GM23338 (cell line): ENCODE measurements around the gene RORC. TPM values are rescaled to one million over a fixed set of nuclear protein-coding genes. Genes with fewer than 3 reads are reported as not detected.

Experiments
- ATAC-seq: fragments of 200-7000 bp; cut with Tn5 transposase; 3 replicates; pipeline ENCODE4 v1.9.1; 2020
- DNase-seq: peaks from one replicate; pipeline ENCODE4 v3.0.0-alpha.2; 2015; ENCODE audit warnings: low spot score
- H2AFZ ChIP-seq: fragments of 200-600 bp; sonication (generic); 2 replicates; pipeline ENCODE4 v1.8.0; 2016; ENCODE audit warnings: antibody characterized with exemption, mild to moderate bottlenecking, moderate library complexity
- H3F3A ChIP-seq: fragments of 200-600 bp; sonication (generic); replicated peaks from 2 replicates; pipeline ENCODE4 v1.8.0; 2017; ENCODE audit warnings: antibody characterized with exemption, mixed run types, low read depth
- H3K27ac ChIP-seq: fragments of 200-600 bp; sonication (generic); 2 replicates; pipeline ENCODE4 v1.6.1; 2016; ENCODE audit warnings: low read depth
- H3K27me3 ChIP-seq: fragments of 200-600 bp; sonication (generic); 2 replicates; pipeline ENCODE4 v1.8.0; 2016; ENCODE audit warnings: mild to moderate bottlenecking, mixed run types, moderate library complexity; ENCODE audit not compliant: insufficient read depth
- H3K36me3 ChIP-seq: fragments of 200-600 bp; sonication (generic); 2 replicates; pipeline ENCODE4 v1.8.0; 2016; ENCODE audit warnings: mild to moderate bottlenecking; ENCODE audit not compliant: insufficient read depth
- H3K4me1 ChIP-seq: fragments of 200-600 bp; sonication (generic); 2 replicates; pipeline ENCODE4 v1.8.0; 2016; ENCODE audit warnings: mild to moderate bottlenecking, moderate library complexity; ENCODE audit not compliant: insufficient read depth
- H3K4me2 ChIP-seq: fragments of 200-600 bp; sonication (generic); 2 replicates; pipeline ENCODE4 v1.7.1; 2017; ENCODE audit warnings: mixed run types
- H3K4me3 ChIP-seq: fragments of 200-600 bp; sonication (generic); 2 replicates; pipeline ENCODE4 v1.6.1; 2016; ENCODE audit warnings: mixed run types
- H3K79me2 ChIP-seq: fragments of 200-600 bp; sonication (generic); replicated peaks from 2 replicates; pipeline ENCODE4 v1.8.0; 2017; ENCODE audit warnings: mild to moderate bottlenecking; ENCODE audit not compliant: insufficient read depth
- H3K9me2 ChIP-seq: fragments of 200-600 bp; sonication (generic); 2 replicates; pipeline ENCODE4 v1.8.0; 2017; ENCODE audit not compliant: insufficient read depth
- H4K20me1 ChIP-seq: fragments of 200-600 bp; sonication (generic); replicated peaks from 2 replicates; pipeline ENCODE4 v1.8.0; 2017; ENCODE audit warnings: mild to moderate bottlenecking; ENCODE audit not compliant: insufficient read depth
- H3K27ac Mint-ChIP-seq: 2 replicates; pipeline ENCODE4 v1.8.0; 2020; ENCODE audit warnings: inconsistent platforms, mild to moderate bottlenecking, moderate library complexity, mixed read lengths
- H3K27me3 Mint-ChIP-seq: 3 replicates; pipeline ENCODE4 v1.8.0; 2022; ENCODE audit warnings: low read depth, mild to moderate bottlenecking, moderate library complexity, mixed read lengths, inconsistent platforms; ENCODE audit not compliant: insufficient read depth, poor library complexity
- H3K36me3 Mint-ChIP-seq: 3 replicates; pipeline ENCODE4 v1.8.0; 2021; ENCODE audit warnings: low read depth, mild to moderate bottlenecking, inconsistent platforms, moderate library complexity, mixed read lengths
- H3K4me1 Mint-ChIP-seq: 3 replicates; pipeline ENCODE4 v1.8.0; 2020; ENCODE audit warnings: mild to moderate bottlenecking, inconsistent platforms, mixed read lengths
- H3K4me3 Mint-ChIP-seq: 3 replicates; pipeline ENCODE4 v1.8.0; 2021; ENCODE audit warnings: moderate library complexity, mild to moderate bottlenecking, inconsistent platforms, mixed read lengths
- H3K9me3 Mint-ChIP-seq: 3 replicates; pipeline ENCODE4 v1.8.0; 2020; ENCODE audit warnings: moderate library complexity, mild to moderate bottlenecking, inconsistent platforms, mixed read lengths
- CREB1 ChIP-seq: fragments of 250-450 bp; sonication (Bioruptor Pico); IDR thresholded peaks from 2 replicates; pipeline ENCODE4 v1.5.0; 2020; ENCODE audit warnings: low read depth, mild to moderate bottlenecking, moderate library complexity
- EZH2phosphoT487 ChIP-seq: fragments of 200-600 bp; sonication (generic); IDR thresholded peaks from one replicate; pipeline ENCODE4 v1.8.1; 2018; ENCODE audit warnings: antibody characterized with exemption; ENCODE audit not compliant: unreplicated experiment
- JUNB ChIP-seq: IDR thresholded peaks from one replicate; pipeline ENCODE4 v1.6.1; 2016; ENCODE audit warnings: antibody characterized with exemption; ENCODE audit not compliant: unreplicated experiment
- POLR2AphosphoS5 ChIP-seq: IDR thresholded peaks from 2 replicates; pipeline ENCODE4 v1.6.1; 2016; ENCODE audit warnings: antibody characterized with exemption, low read depth
- STAT1 ChIP-seq: IDR thresholded peaks from one replicate; pipeline ENCODE4 v1.6.1; 2016; ENCODE audit warnings: antibody characterized with exemption; ENCODE audit not compliant: unreplicated experiment
- ZNF331 ChIP-seq: fragments of 250-450 bp; sonication (Bioruptor Pico); IDR thresholded peaks from 2 replicates; pipeline ENCODE4 v1.5.0; 2020; ENCODE audit warnings: low read depth, mild to moderate bottlenecking, moderate library complexity
- polyA plus RNA-seq: library from polyadenylated mRNA; unstranded; fragments of >200 nt; fragmentation: Nextera tagmentation; extraction: Ambion mirVana; gene quantifications from 2 replicates; pipeline ENCODE4 v1.2.1, GENCODE V29; 2016
- total RNA-seq: library from RNA; depleted of rRNA; stranded (reverse); fragments of >200 nt; shearing (Covaris generic); gene quantifications from 2 replicates; pipeline ENCODE4 v1.2.3, GENCODE V29; 2014
- TF ChIP-seq, protein P1 (sequence below): fragments of 250-450 bp; sonication (Bioruptor Pico); IDR thresholded peaks from 2 replicates; pipeline ENCODE4 v1.5.0; 2020; ENCODE audit warnings: mild to moderate bottlenecking, moderate library complexity
- TF ChIP-seq, protein P2 (sequence below): IDR thresholded peaks from one replicate; pipeline ENCODE4 v1.6.1; 2018; ENCODE audit warnings: antibody characterized with exemption; ENCODE audit not compliant: unreplicated experiment
- TF ChIP-seq, protein P3 (sequence below), 2 experiments: fragments of 200-600 bp in 1 of 2; sonication (generic) in 1 of 2; conservative IDR thresholded peaks; 2 replicates each; pipeline versions ENCODE4 v1.5.1 to v1.6.1; 2016 to 2017; ENCODE audit warnings: antibody characterized with exemption in 2 of 2, low read depth in 2 of 2, mild to moderate bottlenecking in 2 of 2, moderate library complexity in 1 of 2
- TF ChIP-seq, protein P4 (sequence below): IDR thresholded peaks from 2 replicates; pipeline ENCODE4 v1.6.1; 2016; ENCODE audit warnings: antibody characterized with exemption

The RORC gene
- total and polyA plus RNA-seq, 2 experiments from 2014 or later, result 0.29 to 0.97 TPM

GRCh38 chr1:151838222-151839081 is 6.8 kb upstream of the RORC start:
- H3K4me1 Mint-ChIP-seq, result peaks cover 25% of the 10 kb centered on the region
- Histone ChIP-seq H3K4me1 (peaks cover 21% of the 10 kb centered on the region), H3K27ac (no peak overlapping the region), H4K20me1 (no peaks in the 10 kb centered on the region), H3K4me3 (peak overlapping the region; percentile 84), H3K4me2 (peak overlapping the region; percentile 96), H3K9me2 (no peaks in the 10 kb centered on the region), H3K36me3 (no peaks in the 10 kb centered on the region), H3K79me2 (no peaks in the 10 kb centered on the region), H3K27me3 (peaks cover 45% of the 10 kb centered on the region), H3F3A (peaks cover 5% of the 10 kb centered on the region; the same call in 1 of the 2 replicates), H2AFZ (peak overlapping the region; percentile 99)
- H3K36me3 Mint-ChIP-seq, result no peaks in the 10 kb centered on the region
- H3K4me3 Mint-ChIP-seq, result peak overlapping the region; percentile 86
- ATAC-seq (peak; percentile 18), DNase-seq (peak; percentile 76)
- H3K27ac Mint-ChIP-seq, result no peak overlapping the region
- peaks cover 30% of the 10 kb centered on the region for H3K27me3 Mint-ChIP-seq
- H3K9me3 Mint-ChIP-seq, result peaks cover 4% of the 10 kb centered on the region; the same call in 2 of the 3 replicates
- TF ChIP-seq, protein P1, sequence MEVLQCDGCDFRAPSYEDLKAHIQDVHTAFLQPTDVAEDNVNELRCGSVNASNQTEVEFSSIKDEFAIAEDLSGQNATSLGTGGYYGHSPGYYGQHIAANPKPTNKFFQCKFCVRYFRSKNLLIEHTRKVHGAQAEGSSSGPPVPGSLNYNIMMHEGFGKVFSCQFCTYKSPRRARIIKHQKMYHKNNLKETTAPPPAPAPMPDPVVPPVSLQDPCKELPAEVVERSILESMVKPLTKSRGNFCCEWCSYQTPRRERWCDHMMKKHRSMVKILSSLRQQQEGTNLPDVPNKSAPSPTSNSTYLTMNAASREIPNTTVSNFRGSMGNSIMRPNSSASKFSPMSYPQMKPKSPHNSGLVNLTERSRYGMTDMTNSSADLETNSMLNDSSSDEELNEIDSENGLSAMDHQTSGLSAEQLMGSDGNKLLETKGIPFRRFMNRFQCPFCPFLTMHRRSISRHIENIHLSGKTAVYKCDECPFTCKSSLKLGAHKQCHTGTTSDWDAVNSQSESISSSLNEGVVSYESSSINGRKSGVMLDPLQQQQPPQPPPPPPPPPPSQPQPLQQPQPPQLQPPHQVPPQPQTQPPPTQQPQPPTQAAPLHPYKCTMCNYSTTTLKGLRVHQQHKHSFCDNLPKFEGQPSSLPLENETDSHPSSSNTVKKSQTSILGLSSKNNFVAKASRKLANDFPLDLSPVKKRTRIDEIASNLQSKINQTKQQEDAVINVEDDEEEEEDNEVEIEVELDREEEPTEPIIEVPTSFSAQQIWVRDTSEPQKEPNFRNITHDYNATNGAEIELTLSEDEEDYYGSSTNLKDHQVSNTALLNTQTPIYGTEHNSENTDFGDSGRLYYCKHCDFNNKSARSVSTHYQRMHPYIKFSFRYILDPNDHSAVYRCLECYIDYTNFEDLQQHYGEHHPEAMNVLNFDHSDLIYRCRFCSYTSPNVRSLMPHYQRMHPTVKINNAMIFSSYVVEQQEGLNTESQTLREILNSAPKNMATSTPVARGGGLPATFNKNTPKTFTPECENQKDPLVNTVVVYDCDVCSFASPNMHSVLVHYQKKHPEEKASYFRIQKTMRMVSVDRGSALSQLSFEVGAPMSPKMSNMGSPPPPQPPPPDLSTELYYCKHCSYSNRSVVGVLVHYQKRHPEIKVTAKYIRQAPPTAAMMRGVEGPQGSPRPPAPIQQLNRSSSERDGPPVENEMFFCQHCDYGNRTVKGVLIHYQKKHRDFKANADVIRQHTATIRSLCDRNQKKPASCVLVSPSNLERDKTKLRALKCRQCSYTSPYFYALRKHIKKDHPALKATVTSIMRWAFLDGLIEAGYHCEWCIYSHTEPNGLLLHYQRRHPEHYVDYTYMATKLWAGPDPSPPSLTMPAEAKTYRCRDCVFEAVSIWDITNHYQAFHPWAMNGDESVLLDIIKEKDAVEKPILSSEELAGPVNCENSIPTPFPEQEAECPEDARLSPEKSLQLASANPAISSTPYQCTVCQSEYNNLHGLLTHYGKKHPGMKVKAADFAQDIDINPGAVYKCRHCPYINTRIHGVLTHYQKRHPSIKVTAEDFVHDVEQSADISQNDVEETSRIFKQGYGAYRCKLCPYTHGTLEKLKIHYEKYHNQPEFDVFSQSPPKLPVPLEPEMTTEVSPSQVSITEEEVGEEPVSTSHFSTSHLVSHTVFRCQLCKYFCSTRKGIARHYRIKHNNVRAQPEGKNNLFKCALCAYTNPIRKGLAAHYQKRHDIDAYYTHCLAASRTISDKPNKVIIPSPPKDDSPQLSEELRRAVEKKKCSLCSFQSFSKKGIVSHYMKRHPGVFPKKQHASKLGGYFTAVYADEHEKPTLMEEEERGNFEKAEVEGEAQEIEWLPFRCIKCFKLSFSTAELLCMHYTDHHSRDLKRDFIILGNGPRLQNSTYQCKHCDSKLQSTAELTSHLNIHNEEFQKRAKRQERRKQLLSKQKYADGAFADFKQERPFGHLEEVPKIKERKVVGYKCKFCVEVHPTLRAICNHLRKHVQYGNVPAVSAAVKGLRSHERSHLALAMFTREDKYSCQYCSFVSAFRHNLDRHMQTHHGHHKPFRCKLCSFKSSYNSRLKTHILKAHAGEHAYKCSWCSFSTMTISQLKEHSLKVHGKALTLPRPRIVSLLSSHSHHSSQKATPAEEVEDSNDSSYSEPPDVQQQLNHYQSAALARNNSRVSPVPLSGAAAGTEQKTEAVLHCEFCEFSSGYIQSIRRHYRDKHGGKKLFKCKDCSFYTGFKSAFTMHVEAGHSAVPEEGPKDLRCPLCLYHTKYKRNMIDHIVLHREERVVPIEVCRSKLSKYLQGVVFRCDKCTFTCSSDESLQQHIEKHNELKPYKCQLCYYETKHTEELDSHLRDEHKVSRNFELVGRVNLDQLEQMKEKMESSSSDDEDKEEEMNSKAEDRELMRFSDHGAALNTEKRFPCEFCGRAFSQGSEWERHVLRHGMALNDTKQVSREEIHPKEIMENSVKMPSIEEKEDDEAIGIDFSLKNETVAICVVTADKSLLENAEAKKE (CRISPR knock-in tag), result no peak
- TF ChIP-seq POLR2AphosphoS5, result no peak
- TF ChIP-seq, protein P2, sequence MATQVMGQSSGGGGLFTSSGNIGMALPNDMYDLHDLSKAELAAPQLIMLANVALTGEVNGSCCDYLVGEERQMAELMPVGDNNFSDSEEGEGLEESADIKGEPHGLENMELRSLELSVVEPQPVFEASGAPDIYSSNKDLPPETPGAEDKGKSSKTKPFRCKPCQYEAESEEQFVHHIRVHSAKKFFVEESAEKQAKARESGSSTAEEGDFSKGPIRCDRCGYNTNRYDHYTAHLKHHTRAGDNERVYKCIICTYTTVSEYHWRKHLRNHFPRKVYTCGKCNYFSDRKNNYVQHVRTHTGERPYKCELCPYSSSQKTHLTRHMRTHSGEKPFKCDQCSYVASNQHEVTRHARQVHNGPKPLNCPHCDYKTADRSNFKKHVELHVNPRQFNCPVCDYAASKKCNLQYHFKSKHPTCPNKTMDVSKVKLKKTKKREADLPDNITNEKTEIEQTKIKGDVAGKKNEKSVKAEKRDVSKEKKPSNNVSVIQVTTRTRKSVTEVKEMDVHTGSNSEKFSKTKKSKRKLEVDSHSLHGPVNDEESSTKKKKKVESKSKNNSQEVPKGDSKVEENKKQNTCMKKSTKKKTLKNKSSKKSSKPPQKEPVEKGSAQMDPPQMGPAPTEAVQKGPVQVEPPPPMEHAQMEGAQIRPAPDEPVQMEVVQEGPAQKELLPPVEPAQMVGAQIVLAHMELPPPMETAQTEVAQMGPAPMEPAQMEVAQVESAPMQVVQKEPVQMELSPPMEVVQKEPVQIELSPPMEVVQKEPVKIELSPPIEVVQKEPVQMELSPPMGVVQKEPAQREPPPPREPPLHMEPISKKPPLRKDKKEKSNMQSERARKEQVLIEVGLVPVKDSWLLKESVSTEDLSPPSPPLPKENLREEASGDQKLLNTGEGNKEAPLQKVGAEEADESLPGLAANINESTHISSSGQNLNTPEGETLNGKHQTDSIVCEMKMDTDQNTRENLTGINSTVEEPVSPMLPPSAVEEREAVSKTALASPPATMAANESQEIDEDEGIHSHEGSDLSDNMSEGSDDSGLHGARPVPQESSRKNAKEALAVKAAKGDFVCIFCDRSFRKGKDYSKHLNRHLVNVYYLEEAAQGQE, result no peak
- TF ChIP-seq, protein P3, sequence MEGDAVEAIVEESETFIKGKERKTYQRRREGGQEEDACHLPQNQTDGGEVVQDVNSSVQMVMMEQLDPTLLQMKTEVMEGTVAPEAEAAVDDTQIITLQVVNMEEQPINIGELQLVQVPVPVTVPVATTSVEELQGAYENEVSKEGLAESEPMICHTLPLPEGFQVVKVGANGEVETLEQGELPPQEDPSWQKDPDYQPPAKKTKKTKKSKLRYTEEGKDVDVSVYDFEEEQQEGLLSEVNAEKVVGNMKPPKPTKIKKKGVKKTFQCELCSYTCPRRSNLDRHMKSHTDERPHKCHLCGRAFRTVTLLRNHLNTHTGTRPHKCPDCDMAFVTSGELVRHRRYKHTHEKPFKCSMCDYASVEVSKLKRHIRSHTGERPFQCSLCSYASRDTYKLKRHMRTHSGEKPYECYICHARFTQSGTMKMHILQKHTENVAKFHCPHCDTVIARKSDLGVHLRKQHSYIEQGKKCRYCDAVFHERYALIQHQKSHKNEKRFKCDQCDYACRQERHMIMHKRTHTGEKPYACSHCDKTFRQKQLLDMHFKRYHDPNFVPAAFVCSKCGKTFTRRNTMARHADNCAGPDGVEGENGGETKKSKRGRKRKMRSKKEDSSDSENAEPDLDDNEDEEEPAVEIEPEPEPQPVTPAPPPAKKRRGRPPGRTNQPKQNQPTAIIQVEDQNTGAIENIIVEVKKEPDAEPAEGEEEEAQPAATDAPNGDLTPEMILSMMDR (conservative IDR thresholded peaks at IDR 0.05; ENCODE audit: low read depth in 2 of 2), result no peak
- TF ChIP-seq ZNF331 (CRISPR knock-in tag), result no peak
- TF ChIP-seq, protein P4, sequence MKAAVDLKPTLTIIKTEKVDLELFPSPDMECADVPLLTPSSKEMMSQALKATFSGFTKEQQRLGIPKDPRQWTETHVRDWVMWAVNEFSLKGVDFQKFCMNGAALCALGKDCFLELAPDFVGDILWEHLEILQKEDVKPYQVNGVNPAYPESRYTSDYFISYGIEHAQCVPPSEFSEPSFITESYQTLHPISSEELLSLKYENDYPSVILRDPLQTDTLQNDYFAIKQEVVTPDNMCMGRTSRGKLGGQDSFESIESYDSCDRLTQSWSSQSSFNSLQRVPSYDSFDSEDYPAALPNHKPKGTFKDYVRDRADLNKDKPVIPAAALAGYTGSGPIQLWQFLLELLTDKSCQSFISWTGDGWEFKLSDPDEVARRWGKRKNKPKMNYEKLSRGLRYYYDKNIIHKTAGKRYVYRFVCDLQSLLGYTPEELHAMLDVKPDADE, result no peak
- TF ChIP-seq JUNB, result no peak
- no peak for TF ChIP-seq EZH2phosphoT487
- no peak for TF ChIP-seq CREB1
- no peak for TF ChIP-seq STAT1
